Caco-2 (cell line): Measurements from ENCODE around the gene DLG2. TPM values are rescaled to one million over a fixed set of nuclear protein-coding genes. Genes with fewer than 3 reads are reported as not detected.

Experiments used
- BruUV-seq: library from RNA; stranded (reverse); fragments of 400-500 nt; replicated peaks from 2 replicates; lab custom pipeline; 2021; lab: Mats Ljungman, UMichigan
- CTCF ChIA-PET: fragments of 300-600 bp; sonication (Branson Sonifier 250); formaldehyde crosslinking; loops from one replicate; lab custom pipeline; 2022; ENCODE audit warnings: antibody characterized with exemption; lab: Charles Lee
- POLR2A ChIA-PET: fragments of 300-600 bp; sonication (Branson Sonifier 250); formaldehyde crosslinking; loops from one replicate; lab custom pipeline; 2022; ENCODE audit warnings: antibody characterized with exemption; lab: Charles Lee
- DNase-seq, 2 experiments: peaks; one replicate each; pipeline versions ENCODE4 v3.0.0 to v3.0.0-alpha.2; 2020 to 2022
- H3K27me3 ChIP-seq: replicated peaks from 2 replicates; pipeline ENCODE4 v1.6.0; 2011; ENCODE audit warnings: low read length; ENCODE audit not compliant: control insufficient read depth, insufficient read depth
- H3K36me3 ChIP-seq: 2 replicates; pipeline ENCODE4 v1.5.1; 2011; ENCODE audit warnings: low read length; ENCODE audit not compliant: control insufficient read depth, insufficient read depth
- H3K4me1 ChIP-seq: fragments of 250-450 bp; sonication (Bioruptor Pico); 2 replicates; pipeline ENCODE4 v1.5.1; 2020; ENCODE audit warnings: mild to moderate bottlenecking
- H3K4me3 ChIP-seq: 2 replicates; pipeline ENCODE4 v1.5.1; 2011; ENCODE audit warnings: low read depth, mild to moderate bottlenecking, control low read depth, low read length
- H3K9me3 ChIP-seq: fragments of 250-450 bp; sonication (Bioruptor Pico); 2 replicates; pipeline ENCODE4 v1.5.1; 2020; ENCODE audit warnings: mild to moderate bottlenecking, moderate library complexity
- H3K27ac Mint-ChIP-seq: one replicate; pipeline ENCODE4 v1.8.0; 2022; ENCODE audit warnings: mixed read lengths; ENCODE audit not compliant: unreplicated experiment
- H3K27me3 Mint-ChIP-seq: one replicate; pipeline ENCODE4 v1.8.0; 2022; ENCODE audit warnings: mixed read lengths; ENCODE audit not compliant: insufficient read depth, unreplicated experiment
- H3K36me3 Mint-ChIP-seq: one replicate; pipeline ENCODE4 v1.8.0; 2022; ENCODE audit warnings: mild to moderate bottlenecking, mixed read lengths; ENCODE audit not compliant: insufficient read depth, unreplicated experiment
- H3K4me1 Mint-ChIP-seq: one replicate; pipeline ENCODE4 v1.8.0; 2022; ENCODE audit warnings: low read depth, mixed read lengths; ENCODE audit not compliant: unreplicated experiment
- H3K4me3 Mint-ChIP-seq: one replicate; pipeline ENCODE4 v1.8.0; 2022; ENCODE audit warnings: mild to moderate bottlenecking, moderate library complexity, mixed read lengths; ENCODE audit not compliant: unreplicated experiment
- H3K9me3 Mint-ChIP-seq: one replicate; pipeline ENCODE4 v1.8.0; 2022; ENCODE audit warnings: mixed read lengths; ENCODE audit not compliant: unreplicated experiment
- intact Hi-C: fragments of 100-400 bp; cut with micrococcal nuclease; formaldehyde crosslinking; loops from one replicate; pipeline ENCODE4 v1.10.0; 2022; ENCODE audit not compliant: unreplicated experiment
- total RNA-seq: library from RNA; stranded (reverse); gene quantifications from 2 replicates; pipeline ENCODE4 v1.2.3, GENCODE V29; 2022
- TF ChIP-seq, protein P1 (sequence below), 2 experiments: fragments of 200-600 bp in 1 of 2; IDR thresholded peaks; 1 replicate in 1 of 2; 2 replicates in 1 of 2; pipeline versions ENCODE4 v1.5.1 to v1.8.0; 2011 to 2022; ENCODE audit warnings: antibody characterized with exemption in 1 of 2, control low read depth in 1 of 2, inconsistent platforms in 1 of 2, low read depth in 1 of 2, low read length in 1 of 2, mild to moderate bottlenecking in 1 of 2, moderate library complexity in 1 of 2; ENCODE audit not compliant: insufficient read depth in 1 of 2, severe bottlenecking in 1 of 2, unreplicated experiment in 1 of 2

The DLG2 gene
- total RNA-seq, 1 experiment from 2014 or later, result 21.6 TPM

DNA sequence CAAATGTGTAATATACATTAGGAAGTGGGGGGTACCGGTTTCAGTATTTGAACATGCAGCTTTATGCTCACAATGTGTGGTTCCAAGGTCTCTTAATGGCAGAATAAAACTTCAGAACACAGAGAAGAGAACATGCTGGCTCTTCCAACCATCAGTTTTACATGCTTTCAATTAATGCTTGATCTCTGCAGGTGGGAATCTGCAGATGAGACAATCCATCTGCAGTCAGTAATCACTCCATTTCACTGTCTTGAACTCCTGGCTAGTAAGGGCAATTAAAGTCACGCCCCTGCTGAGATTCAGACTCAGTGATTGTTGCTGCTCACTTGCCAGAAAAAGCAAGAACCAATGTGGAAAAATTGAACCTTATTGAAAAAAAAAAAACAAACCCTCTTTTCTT is 945.7 kb downstream of the DLG2 start:
- Mint-ChIP-seq H3K36me3 (no peaks in the 10 kb centered on the region), H3K27me3 (peaks cover 9% of the 10 kb centered on the region), H3K4me1 (no peaks in the 10 kb centered on the region), H3K27ac (no peak overlapping the region), H3K4me3 (no peak overlapping the region), H3K9me3 (no peaks in the 10 kb centered on the region)
- no peak for DNase-seq
- no peaks in the 10 kb centered on the region for H3K4me1 ChIP-seq
- no peaks in the 10 kb centered on the region for H3K9me3 ChIP-seq
- no TSS peak for BruUV-seq
- TF ChIP-seq, protein P1, sequence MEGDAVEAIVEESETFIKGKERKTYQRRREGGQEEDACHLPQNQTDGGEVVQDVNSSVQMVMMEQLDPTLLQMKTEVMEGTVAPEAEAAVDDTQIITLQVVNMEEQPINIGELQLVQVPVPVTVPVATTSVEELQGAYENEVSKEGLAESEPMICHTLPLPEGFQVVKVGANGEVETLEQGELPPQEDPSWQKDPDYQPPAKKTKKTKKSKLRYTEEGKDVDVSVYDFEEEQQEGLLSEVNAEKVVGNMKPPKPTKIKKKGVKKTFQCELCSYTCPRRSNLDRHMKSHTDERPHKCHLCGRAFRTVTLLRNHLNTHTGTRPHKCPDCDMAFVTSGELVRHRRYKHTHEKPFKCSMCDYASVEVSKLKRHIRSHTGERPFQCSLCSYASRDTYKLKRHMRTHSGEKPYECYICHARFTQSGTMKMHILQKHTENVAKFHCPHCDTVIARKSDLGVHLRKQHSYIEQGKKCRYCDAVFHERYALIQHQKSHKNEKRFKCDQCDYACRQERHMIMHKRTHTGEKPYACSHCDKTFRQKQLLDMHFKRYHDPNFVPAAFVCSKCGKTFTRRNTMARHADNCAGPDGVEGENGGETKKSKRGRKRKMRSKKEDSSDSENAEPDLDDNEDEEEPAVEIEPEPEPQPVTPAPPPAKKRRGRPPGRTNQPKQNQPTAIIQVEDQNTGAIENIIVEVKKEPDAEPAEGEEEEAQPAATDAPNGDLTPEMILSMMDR (IDR thresholded peaks at IDR 0.05; ENCODE audit: insufficient read depth in 1 of 2, low read depth in 1 of 2, low read length in 1 of 2, severe bottlenecking in 1 of 2, unreplicated experiment in 1 of 2), result no peak
- no peaks in the 10 kb centered on the region for H3K36me3 ChIP-seq
- ChIA-PET POLR2A (no interaction called here), CTCF (no interaction called here)
- H3K4me3 ChIP-seq, result no peak overlapping the region
- intact Hi-C loops, result no loop called here
- no peaks in the 10 kb centered on the region for H3K27me3 ChIP-seq

DNA sequence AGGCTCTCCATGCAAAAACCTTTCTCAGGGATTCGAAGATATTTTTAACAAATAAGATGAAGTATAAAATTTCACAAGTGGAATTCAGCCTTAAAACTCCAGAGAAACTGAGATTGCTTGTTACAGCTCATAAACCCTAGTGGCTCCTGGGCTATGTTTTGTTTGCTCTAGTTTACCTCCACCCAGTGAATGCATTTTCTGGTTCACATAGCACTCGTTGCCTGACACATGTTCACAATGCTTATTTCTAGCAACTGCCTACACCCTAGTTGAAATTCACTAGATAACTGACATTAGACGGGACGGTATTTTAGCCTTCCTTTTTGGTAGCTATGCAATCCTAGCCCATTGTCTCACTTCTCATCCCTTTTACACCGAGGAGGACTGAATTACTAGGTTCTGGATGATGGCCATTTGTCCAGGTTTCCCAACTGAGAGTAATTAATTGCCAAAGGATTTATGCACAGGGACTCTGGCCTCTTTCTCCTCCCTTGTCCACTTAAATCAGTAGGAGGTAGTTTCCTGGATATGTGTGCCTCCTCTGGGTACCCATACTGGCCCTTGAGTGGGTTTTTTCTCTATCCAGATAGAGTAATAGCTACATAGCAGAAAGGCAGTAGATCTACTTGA is 951.6 kb downstream of the DLG2 start:
- intact Hi-C loops, result no loop called here
- Mint-ChIP-seq H3K36me3 (no peaks in the 10 kb centered on the region), H3K27ac (no peak overlapping the region), H3K9me3 (no peaks in the 10 kb centered on the region), H3K4me3 (no peak overlapping the region), H3K4me1 (peaks cover 7% of the 10 kb centered on the region), H3K27me3 (peaks cover 8% of the 10 kb centered on the region)
- no TSS peak for BruUV-seq
- TF ChIP-seq, protein P1 (IDR thresholded peaks at IDR 0.05; ENCODE audit: insufficient read depth in 1 of 2, low read depth in 1 of 2, low read length in 1 of 2, severe bottlenecking in 1 of 2, unreplicated experiment in 1 of 2), result no peak
- no peaks in the 10 kb centered on the region for H3K4me1 ChIP-seq
- H3K4me3 ChIP-seq, result no peak overlapping the region
- H3K9me3 ChIP-seq, result 0 out of 2 replicates have a peak, but pooled peaks cover 4% of the 10 kb centered on the region
- ChIA-PET CTCF (no interaction called here), POLR2A (no interaction called here)
- H3K36me3 ChIP-seq, result no peaks in the 10 kb centered on the region
- H3K27me3 ChIP-seq, result no peaks in the 10 kb centered on the region
- no peak for DNase-seq

DNA sequence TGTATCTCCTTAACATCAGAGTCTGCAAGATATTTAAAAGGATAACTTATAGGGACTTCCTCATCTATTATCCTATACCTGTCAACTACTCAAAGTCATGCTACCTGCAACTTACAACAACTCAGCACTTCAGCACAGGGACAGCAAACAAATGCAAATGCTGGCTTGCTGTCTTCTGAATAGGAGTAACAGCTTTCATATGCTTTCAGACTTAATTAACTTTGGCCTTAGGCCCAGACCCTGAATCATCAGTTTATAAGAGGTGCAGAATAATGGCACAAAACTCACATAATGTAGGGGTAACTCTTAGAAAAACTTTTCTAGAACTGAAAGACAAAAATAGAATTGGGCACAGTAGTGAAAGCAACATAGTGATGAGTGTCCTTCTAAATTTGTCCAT is 953.4 kb downstream of the DLG2 start:
- intact Hi-C loops, result no loop called here
- Mint-ChIP-seq H3K4me3 (no peak overlapping the region), H3K9me3 (no peaks in the 10 kb centered on the region), H3K27ac (no peak overlapping the region), H3K27me3 (peaks cover 12% of the 10 kb centered on the region), H3K4me1 (peaks cover 7% of the 10 kb centered on the region), H3K36me3 (no peaks in the 10 kb centered on the region)
- ChIA-PET POLR2A (no interaction called here), CTCF (no interaction called here)
- H3K27me3 ChIP-seq, result no peaks in the 10 kb centered on the region
- H3K4me3 ChIP-seq, result no peak overlapping the region
- H3K9me3 ChIP-seq, result 0 out of 2 replicates have a peak, but pooled peaks cover 4% of the 10 kb centered on the region
- H3K4me1 ChIP-seq, result no peaks in the 10 kb centered on the region
- H3K36me3 ChIP-seq, result no peaks in the 10 kb centered on the region
- BruUV-seq, result no TSS peak
- no peak for DNase-seq
- TF ChIP-seq, protein P1 (IDR thresholded peaks at IDR 0.05; ENCODE audit: insufficient read depth in 1 of 2, low read depth in 1 of 2, low read length in 1 of 2, severe bottlenecking in 1 of 2, unreplicated experiment in 1 of 2), result no peak
